NB4 (cell line): Measurements from ENCODE around the gene TPPP2.

Source experiments
- CTCF ChIP-seq: IDR thresholded peaks from one replicate; pipeline ENCODE4 v1.5.1; 2012; ENCODE audit warnings: low read depth, low read length
- MAX ChIP-seq: IDR thresholded peaks from 2 replicates; pipeline ENCODE4 v1.6.1; 2011; ENCODE audit warnings: low read depth, low read length
- MYC ChIP-seq: IDR thresholded peaks from 2 replicates; pipeline ENCODE4 v1.6.1; 2011; ENCODE audit warnings: low read depth, low read length
- POLR2A ChIP-seq: IDR thresholded peaks from 2 replicates; pipeline ENCODE4 v1.6.1; 2011; ENCODE audit warnings: mild to moderate bottlenecking; ENCODE audit not compliant: insufficient read length; ENCODE audit errors: extremely low read depth

GRCh38 chr14:21070610-21071224 lies 40.7 kb downstream of the TPPP2 start:
- no peak for TF ChIP-seq CTCF
- peak; percentile 23; the same call in 1 of the 2 replicates for TF ChIP-seq MAX
- TF ChIP-seq POLR2A: no peak
- no peak for TF ChIP-seq MYC
